CD4-positive, alpha-beta T cell treated with Interferon gamma for 1 hour (primary cell): Measurements from ENCODE around the gene DYNLRB1.
A peak's percentile ranks its signal among the peaks of the same experiment; 100 is the strongest.
"Not testable (repeated sequence)": the region's sequence is repeated elsewhere in the genome, so short reads cannot be mapped to it uniquely, and the experiment has no call there.

Source experiments
- DNase-seq: peaks from one replicate; pipeline ENCODE4 v3.0.0-alpha.2; 2020

The DYNLRB1 gene

DNA sequence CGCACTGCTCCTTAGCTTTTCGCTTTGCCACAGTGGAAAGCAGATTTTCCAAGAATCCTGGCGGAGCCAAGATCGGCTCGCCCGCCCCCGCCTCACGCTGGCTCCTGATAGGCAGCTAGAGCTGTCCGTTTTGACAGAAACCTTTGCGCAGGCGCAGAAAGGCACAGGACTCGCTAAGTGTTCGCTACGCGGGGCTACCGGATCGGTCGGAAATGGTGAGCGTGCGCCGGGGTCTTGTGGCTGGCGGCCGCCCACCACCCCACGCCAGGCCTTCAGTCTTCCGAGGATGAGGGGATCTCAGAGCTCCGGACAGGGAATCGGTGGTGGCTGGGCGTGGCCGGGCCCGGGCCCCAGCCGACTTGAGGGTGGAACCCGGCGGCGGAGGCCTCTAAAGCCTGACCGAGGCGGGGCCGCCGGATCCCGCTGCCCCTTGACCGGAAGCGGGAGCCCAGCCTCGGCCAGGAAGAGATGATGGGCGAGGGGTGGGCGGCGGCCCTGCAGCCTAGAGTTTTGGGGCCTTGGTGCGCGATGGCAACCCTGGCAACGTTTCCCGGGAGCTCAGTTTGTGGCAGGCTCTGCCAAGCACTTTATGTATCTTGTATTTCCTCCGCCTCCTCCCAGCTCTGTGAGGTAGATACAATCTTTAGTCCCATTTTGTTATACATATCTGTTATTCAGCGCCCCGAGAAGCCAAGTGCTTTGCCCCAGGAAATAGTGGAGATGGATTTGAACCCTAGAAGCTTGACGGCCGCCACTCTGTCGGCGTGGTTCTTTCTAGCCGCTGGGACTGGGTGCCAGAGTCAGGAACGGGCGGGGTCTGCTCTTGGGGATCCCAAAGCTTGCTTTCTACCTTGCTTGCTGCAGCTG lies at the start of gene DYNLRB1:
TSS of gene DYNLRB1 (plus strand) at position 176 of the 867 bp plus-strand sequence. CDS start at position 213, 37 bp downstream.
- DNase-seq: peak; percentile 91

DNA sequence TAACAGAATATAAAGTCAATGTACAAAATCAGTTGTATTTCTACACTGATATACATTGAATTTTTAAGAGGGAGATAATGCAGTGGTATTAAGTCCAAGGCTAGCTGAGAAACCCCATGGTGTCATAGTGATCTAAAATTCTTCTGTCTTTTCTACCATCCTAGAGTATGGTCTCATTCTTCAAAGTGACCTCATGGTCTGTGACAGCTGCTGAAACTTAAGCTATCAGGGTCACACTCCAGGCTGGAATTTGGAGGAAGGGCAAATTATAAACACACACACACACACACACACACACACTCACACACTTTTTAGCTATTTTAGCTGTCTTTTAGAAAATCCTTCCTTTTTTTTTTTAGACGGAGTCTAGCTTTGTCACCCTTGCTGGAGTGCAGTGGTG lies 47.3 kb upstream of the DYNLRB1 start:
- DNase-seq: no peak

DNA sequence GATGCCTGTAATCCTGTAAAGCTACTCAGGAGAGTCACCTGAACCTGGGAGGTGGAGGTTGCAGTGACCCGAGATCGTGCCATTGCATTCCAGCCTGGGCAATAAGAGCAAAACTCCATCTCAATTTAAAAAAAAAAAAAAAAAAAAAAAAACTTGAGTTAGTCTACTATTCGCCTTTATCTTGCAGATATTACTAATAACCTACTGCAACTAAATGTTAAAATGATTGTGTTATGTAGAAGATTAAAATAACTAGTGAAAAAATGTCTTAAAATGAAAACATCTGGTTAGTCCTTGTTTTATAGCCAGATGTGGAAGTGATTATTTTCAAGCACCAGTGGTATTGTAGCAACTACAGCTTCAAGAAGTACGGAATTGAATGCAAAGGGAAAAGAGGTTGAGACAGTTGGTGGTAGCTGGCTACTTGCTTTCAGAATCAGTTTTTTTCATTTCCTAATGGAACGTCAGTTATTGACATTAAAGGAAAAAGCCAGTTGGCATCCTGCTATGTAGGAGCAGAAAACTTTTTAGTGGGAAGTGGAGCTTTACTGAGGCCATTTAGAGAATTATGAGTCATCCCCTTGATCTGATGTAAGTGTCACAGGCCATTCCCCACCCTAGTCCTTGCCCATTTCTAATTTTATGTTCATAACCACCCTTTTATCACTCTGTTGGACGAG lies 43.8 kb upstream of the DYNLRB1 start:
- DNase-seq: no peak

DNA sequence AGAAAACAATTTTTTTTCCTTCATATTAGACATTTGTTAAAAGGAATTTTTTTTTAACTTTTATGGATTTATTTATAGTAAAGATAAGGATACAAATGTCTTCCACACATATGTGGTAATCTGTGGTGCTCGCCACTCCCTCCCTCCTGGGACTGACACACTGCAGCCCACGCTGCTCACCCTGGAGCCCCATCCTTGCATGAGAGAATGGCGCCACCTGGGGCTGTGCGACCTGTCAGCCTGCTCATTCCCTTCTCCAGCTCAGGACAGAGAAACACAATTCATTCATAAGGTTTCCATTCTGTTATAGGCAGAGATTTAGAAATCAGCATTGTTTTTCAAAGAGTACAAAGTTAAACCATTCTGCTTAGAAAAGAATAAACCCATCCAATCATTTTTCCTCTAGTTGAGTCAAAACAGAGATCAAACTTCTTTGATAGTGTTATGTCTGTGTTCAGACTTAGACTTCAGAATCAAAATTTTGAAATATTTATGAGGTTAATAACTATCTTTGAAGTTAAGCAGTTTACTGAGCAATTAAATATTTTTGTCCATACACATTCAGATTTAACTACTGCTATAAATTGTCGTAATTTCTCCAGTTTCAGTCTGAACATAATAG lies 42.8 kb upstream of the DYNLRB1 start:
- DNase-seq: peak; percentile 17

DNA sequence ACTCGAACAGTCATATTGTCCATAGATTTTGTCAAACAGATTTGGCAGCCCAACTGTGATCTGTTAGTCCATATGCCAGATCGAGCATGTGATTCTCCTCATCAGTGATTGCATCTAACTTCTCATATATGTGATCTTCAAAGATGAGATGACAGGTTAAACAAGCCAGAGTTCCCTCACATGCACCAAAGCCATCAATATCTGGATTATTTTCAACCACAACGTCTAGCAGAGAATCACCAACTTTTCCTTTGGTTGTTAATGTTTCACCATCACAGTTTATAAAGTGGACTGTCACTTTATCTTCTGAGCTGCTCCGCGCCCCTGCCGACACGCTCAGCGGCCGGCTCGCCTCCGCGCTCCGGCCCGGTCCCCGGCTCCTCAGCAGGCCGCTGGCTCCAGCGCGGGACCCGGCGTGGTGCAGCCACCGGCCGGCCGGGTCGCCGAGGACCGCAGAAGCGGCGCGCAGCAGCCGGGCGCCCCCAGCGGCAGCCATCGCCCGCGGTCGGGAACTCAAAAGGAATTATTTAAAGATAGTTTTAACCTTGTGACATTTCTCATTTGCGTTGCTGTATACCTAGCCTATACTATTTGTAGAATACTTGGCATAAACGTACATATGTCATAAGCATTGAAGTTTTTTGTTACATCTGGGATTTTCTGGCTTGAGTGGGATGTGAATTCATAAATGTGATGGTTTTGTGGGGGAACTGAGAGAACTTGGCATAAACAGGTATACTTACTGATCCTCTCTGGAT lies 40.1 kb upstream of the DYNLRB1 start:
- peak; percentile 15 for DNase-seq

DNA sequence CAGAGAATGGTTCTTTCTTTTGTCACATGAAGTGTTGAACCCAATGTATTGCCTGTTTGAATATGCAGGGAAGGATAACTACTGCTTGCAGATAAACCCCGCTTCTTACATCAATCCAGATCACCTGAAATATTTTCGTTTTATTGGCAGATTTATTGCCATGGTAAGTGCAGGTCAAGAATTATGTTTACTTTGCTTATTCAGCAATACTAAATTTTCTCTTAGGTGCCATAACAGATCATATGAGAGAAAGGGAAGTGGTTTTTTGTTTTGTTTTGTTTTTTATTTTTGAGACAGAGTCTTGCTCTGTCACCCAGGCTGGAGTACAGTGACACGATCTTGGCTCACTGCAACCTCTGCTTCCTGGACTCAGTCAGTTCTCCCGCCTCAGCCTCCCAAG lies 36.6 kb upstream of the DYNLRB1 start:
- no peak for DNase-seq

DNA sequence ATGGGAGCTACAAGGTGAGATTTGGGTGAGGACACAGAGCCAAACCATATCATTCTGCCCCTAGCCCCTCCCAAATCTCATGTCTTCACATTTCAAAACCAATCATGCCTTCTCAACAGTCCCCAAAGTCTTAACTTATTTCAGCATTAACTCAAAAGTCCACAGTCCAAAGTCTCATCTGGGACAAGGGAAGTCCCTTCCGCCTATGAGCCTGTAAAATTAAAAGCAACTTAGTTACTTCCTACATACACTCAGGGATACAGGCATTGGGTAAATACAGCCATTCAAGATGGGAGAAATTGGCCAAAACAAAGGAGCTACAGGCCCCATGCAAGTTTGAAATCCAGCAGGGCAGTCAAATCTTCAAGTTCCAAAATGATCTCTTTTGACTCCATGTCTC lies 34.1 kb upstream of the DYNLRB1 start:
- not testable (repeated sequence) for DNase-seq

DNA sequence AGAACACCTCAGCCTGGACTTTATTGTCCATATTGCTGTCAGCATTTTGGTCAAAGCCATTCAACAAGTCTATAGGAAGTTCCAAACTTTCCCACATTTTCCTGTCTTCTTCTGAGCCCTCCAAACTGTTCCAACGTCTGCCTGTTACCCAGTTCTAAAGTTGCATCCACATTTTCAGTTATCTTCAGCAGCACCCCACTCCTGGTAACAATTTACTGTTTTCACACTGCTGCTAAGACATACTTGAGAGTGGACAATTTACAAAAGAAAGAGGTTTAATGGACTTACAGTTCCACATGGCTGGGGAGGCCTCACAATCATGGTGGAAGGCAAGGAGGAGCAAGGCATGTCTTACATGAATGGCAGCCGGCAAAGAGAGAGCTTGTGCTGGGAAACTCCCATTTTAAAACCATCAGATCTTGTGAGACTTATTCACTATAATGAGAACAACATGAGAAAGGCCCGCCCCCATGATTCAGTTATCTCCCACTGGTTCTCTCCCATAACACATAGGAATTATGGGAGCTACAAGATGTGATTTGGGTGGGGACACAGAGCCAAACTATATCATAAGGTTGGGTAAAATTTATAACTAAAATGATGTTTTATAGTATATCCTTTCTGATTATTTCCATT lies 32.5 kb upstream of the DYNLRB1 start:
- DNase-seq: not testable (repeated sequence)

DNA sequence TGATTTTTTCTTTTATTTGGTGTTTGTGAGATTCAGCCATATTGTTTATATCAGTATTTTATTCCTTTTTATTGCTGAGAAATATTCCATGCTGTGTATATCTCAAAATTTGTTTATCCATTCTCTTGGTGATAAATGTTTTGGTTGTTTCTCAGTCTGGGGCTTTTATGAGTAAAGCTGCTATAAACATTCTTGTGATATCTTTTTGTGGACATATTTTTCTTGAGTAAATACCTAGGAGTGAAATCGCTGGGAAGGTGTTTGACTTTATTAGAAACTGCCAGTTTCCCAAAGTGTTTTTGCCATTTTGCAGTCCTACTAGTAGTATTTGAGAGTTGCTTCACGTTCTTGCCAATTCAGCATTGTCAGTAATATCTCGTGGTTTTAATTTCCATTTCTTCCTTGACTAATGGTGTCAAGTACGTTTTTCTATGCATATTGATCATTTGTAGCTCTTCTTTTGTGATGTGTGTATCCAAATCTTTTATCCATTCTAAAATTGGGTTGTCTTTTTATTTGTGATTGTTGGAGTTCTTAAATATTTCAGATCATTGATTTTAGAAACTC lies 31.1 kb upstream of the DYNLRB1 start:
- DNase-seq: no peak

DNA sequence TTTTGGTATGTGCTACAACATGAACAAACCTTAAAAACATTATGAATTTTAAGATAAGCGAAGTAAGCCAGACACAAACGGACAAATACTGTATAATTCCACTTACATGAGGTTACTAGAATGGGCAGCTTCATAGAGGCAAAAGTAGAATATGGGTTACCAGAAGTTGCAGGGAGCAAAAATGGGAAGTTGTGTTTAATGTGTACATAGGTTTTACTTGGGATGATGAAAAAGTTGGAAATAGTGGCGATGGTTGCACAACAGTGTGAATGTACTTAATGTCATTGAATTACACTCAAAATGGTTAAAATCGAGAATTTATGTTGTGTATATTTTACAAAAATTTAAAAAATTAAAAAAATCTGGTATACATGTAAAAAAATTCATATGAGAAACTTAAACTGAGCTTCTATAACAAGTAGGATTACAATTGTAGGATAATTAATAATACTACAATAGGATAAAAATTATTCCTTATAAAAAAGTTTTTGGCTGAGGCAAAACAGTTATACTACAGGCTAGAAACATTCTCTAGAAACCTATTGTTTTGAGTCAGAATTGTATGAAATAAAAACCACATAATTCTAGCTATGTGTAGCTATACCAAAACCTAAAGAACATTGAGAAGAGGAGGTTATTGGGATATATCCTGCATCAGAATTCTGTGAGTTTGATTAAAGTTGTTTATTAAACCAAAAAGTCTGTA lies 24.8 kb upstream of the DYNLRB1 start:
- no peak for DNase-seq

DNA sequence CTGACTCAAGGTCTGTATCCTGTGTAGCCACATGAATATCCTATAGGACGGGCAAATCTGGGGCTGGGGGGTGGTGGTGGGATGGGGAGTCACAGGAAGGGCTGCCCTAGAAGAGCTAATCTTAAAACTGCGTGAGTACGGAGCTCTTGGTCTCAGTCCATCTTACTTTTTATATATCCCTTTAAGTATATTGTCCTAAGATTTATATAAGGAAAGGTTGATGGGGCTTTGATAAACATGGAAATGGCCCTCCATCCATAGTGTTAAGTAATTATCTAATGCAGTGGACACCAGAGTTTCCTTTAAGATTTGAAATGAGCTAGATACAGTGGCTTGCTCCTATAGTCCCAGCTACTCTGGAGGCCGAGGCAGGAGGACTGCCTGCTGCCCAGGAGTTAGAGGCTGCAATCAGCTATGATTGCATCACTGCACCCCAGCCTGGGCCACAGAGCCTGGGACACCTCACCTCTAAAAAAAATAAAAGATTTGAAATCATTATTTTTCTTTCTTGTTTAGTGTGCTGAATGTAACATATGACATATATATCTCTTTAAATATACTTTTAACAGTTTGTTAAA lies 24.2 kb upstream of the DYNLRB1 start:
- no peak for DNase-seq

DNA sequence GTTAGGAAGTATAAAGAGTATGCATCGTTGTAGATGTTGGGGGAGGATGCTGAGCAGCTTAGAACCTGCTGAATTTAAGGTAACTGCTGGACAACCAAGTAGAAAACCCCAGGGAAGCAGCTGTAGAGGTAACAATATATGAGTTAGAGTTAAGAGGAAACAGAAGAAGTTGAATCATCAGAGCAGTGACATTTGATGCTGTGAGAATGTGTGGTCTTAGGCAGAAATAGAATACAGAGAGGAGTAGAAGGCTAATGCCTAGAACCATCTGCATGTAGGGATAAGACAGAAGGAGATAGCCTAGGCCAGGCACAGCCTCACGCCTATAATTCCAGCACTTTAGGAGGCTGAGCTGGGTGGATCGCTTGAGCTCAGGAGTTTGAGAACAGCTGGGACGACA lies 22.6 kb upstream of the DYNLRB1 start:
- DNase-seq: no peak

DNA sequence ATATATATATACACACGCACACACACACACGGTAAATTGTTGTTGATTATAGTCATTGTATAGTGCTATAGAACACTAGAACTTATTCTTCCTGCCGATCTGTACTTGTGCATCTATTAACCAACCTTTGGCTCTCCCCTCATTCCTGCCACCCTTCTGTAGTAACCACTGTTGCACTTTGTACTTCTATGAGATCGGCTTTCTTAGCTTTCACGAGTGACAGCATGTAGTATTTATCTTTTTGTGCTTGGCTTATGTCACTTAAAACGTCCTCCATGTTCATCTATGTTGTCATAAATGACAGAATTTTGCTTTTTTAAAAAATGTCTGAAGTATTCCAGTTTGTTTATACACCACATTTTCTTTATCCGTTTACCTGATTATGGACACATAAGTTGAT lies 20.9 kb upstream of the DYNLRB1 start:
- DNase-seq: no peak

DNA sequence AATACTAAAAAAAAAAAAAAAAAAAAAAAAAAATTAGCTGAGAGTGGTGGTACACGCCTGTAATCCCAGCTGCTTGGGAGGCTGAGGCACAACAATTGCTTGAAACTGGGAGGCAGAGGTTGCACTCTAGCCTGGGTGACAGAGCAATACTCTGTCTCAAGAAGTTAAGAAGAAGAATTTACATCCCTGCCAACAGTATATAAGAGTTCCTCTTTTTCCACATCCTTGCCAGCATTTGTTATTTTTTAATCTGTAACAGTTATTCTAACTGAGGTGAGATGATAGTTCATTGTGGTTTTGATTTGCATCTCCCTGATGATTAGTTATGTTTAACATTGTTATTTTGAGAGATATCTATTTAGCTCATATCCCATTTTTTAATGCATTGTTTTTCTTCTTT lies 20.3 kb upstream of the DYNLRB1 start:
- no peak for DNase-seq

DNA sequence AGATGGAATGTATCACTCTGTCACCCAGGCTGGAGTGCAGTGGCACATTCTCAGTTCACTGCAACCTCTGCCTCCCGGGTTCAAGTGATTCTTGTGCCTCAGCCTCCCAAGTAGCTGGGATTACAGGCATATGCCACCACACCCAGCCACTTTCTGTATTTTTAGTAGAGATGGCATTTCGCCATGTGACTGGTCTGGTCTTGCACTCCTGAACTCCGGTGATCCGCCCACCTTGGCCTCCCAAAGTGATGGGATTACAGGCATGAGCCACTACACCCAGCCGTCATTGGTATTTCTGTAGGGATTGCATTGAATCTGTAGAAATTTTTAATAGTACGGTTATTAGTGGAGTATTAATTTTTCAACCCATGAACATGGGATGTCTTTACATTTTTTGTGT lies 18.6 kb upstream of the DYNLRB1 start:
- DNase-seq: not testable (repeated sequence)

DNA sequence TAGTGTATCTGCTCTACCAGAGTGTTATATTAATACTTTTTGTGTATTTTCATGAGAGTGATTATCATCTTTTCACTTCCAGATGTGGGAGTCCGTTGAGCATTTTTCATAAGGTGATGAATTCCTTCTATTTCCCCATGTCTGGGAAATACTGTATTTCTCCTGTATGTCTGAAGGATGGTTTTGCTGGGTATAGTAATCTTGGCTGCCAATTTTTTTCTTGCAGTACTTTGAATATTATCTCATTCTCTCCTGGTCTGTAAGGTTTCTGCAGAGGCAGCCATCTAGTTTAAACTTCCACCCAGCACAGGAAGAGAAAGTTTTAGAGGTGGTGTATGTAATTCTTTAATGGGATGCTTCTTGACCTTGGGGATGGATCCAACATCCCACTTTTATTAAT lies 15.4 kb upstream of the DYNLRB1 start:
- no peak for DNase-seq

DNA sequence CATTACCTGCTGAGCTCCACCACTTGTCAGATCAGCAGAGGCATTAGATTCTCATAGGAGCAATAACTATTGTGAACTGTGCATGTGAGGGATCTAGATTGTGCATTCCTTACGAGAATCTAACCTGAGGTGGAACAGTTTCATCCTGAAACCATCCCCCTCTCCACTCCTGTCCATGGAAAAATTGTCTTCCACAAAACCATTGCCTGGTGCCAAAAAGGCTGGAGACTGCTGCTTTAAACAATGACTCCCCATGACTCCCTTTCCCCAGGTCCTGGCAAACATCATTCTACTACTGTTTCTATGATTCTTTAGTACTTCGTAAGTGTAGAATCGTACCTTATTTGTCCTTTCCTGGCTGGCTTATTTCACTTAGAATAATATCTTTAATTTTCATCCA lies 9.7 kb upstream of the DYNLRB1 start:
- no peak for DNase-seq

DNA sequence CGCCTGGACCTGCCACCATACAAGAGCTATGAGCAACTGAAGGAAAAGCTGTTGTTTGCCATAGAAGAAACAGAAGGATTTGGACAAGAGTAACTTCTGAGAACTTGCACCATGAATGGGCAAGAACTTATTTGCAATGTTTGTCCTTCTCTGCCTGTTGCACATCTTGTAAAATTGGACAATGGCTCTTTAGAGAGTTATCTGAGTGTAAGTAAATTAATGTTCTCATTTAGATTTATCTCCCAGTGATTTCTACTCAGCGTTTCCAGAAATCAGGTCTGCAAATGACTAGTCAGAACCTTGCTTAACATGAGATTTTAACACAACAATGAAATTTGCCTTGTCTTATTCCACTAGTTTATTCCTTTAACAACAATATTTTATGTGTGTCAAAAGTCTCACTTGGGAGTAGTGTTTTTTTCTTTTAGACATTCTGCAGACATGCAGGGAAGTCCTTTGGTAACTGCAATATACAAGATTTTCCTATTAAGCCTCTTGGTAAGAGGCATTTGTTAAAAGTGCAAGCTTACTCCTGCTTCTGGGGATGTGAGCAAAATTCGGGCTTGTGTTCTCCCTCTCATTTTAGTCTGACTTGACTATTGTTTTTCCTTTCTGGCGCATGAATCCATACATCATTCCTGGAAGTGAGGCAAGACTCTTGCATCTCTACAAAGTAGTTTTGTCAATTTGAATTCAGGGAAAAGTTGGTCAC lies 8.4 kb upstream of the DYNLRB1 start:
- DNase-seq: no peak

DNA sequence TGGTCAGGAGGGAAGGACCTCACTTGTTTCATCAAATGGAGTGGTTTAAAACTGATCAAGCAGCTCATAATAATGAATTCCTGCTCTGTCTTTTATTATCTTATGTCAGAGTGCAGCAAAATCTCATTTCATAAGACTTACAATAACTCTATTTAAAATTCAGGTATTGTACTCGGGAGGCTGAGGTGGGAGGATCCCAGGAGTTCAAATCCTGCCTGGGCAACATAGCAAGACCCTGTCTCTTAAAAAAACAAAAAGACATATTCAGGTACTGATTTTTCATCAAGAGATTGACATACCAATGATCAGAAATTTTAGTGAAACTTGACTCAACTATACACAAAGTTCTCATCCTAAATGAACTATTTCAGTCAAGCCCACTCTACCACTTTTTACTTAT lies 5.6 kb upstream of the DYNLRB1 start:
- DNase-seq: no peak

DNA sequence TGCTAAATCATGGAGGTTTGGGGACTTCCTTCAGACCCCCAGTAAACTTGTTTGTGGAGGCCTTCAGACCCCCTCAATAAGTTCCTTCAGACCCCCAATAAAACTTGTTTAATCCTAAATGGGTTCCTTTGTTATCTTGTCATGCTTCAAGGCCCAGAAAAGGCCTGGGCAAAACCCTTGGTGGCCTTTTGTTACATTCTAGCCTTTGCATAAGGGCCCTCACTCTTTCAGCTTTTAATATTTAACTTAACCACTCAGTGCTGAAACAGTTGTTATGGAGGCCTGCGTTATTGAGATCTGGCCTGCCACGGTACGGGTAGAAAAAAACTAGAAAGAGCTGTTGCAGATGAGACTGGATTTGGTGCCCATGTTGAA lies 4.3 kb upstream of the DYNLRB1 start:
- DNase-seq: no peak
